ENCODE results near the gene ZNF385D.

DNA sequence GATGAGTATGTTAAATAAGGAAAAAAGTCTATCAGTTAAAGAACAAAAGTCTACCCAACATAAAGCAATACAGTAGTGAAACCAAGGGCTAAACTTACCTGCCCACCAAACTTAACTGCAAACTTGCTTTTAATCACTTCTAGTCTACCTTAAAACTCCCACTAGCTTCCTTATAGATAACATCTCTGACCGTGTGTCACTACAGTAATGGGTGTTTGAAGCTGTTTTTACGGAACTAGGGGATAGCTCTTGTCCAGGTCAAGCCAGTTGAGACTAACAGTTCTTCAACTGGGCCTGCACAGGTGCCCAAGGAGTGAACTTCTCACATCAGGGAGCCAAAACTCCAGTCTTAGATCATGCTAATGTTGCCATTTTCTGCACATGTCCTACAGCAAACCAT is 132.3 kb downstream of the ZNF385D start:
- TF ChIP-seq, protein P1, sequence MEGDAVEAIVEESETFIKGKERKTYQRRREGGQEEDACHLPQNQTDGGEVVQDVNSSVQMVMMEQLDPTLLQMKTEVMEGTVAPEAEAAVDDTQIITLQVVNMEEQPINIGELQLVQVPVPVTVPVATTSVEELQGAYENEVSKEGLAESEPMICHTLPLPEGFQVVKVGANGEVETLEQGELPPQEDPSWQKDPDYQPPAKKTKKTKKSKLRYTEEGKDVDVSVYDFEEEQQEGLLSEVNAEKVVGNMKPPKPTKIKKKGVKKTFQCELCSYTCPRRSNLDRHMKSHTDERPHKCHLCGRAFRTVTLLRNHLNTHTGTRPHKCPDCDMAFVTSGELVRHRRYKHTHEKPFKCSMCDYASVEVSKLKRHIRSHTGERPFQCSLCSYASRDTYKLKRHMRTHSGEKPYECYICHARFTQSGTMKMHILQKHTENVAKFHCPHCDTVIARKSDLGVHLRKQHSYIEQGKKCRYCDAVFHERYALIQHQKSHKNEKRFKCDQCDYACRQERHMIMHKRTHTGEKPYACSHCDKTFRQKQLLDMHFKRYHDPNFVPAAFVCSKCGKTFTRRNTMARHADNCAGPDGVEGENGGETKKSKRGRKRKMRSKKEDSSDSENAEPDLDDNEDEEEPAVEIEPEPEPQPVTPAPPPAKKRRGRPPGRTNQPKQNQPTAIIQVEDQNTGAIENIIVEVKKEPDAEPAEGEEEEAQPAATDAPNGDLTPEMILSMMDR (IDR thresholded peaks at IDR 0.05): no peak
- TF ChIP-seq POLR2AphosphoS5 (IDR thresholded peaks at IDR 0.05): no peak
